Pancreas (tissue), 10 donors: ENCODE measurements around the gene IER5L. TPM values are rescaled to one million over a fixed set of nuclear protein-coding genes. Genes with fewer than 3 reads are reported as not detected.
A peak's percentile ranks its signal among the peaks of the same experiment; 100 is the strongest.

Experiments used
- ATAC-seq, 4 donors: fragments of 200-7000 bp; cut with Tn5 transposase; one replicate each; pipeline versions ENCODE4 v1.8.0 to v1.9.1; 2020; ENCODE audit warnings: mild to moderate bottlenecking in 4 of 4, moderate library complexity in 4 of 4
- DNase-seq, 6 donors: peaks; one replicate each; pipeline ENCODE4 v3.0.0-alpha.2; 2020
- FAIRE-seq: peaks from 2 replicates; lab custom pipeline; 2012; peaks lifted over from hg19 to GRCh38; lab: Jason Lieb, UNC
- H3K27ac ChIP-seq, 4 donors: fragments of 200-600 bp; sonication (generic); 1 replicate in 3 of 4; 2 replicates in 1 of 4; pipeline versions ENCODE4 v1.5.0 to v1.8.0; 2020
- H3K27me3 ChIP-seq, 4 donors: fragments of 200-600 bp; one replicate each; pipeline ENCODE4 v1.8.0; 2021
- H3K36me3 ChIP-seq, 3 donors: fragments of 200-600 bp; sonication (generic) in 1 of 3; one replicate each; pipeline versions ENCODE4 v1.5.0 to v1.8.0; 2020 to 2021
- H3K4me1 ChIP-seq, 3 donors: fragments of 200-600 bp; one replicate each; pipeline ENCODE4 v1.8.0; 2021
- H3K4me3 ChIP-seq, 4 donors: fragments of 200-600 bp; sonication (generic) in 2 of 4; one replicate each; pipeline versions ENCODE4 v1.5.0 to v1.8.0; 2020 to 2021
- H3K9me3 ChIP-seq, 4 donors: fragments of 200-600 bp; one replicate each; pipeline ENCODE4 v1.8.0; 2021
- WGBS, 2 donors: extraction: QIAGEN DNeasy Blood & Tissue Kit; methylation state at CpG; one replicate each; pipeline ENCODE4 v1.1.7; 2013; 5-methylcytosine and 5-hydroxymethylcytosine counted together
- intact Hi-C, 3 donors: fragments of 100-400 bp; cut with DNase I; formaldehyde crosslinking; loops; one replicate each; pipeline versions ENCODE4 v1.11.1 to v1.14.2; 2022
- polyA plus RNA-seq, 2 donors: library from polyadenylated mRNA; stranded (reverse); fragments of 200-250 nt; gene quantifications; one replicate each; pipeline ENCODE4 v1.2.3, GENCODE V29; 2013
- total RNA-seq, 6 donors: library from RNA; stranded (reverse); fragmentation: NEBNext Ultra II Directional in 4 of 6; extraction: Animal tissue kit (Norgen Biotek cat#: 25700) in 4 of 6; gene quantifications; one replicate each; pipeline versions ENCODE4 v1.2.1 to v1.2.4, GENCODE V29; 2021 to 2023
- TF ChIP-seq, protein P1 (sequence below), 4 donors: fragments of 200-600 bp; sonication (generic) in 3 of 4; IDR thresholded peaks; one replicate each; pipeline versions ENCODE4 v1.5.0 to v1.8.0; 2021; ENCODE audit warnings: antibody characterized with exemption in 4 of 4
- donor health status: healthy with polysubstance abuse.
- donor health status: DM: no; HTN: no; CAD: no; lungs with moderate emphysema.
- donor health status: DM: no; HTN: no; CAD: no.
- donor health status: control.
- donor health status: control.
- donor health status: Bipolar disorder and iron deficiency.
- donor health status: DM: yes; HTN: yes; CAD: no.
- donor health status: DM: no; HTN: no; CAD: no.
- donor health status: DM: no; HTN: no; CAD: no.
- donor health status: DM: yes; HTN: yes; CAD: no.

The IER5L gene
- total and polyA plus RNA-seq, 8 donors: 1.8 to 14.3 (median 6.4) TPM

DNA sequence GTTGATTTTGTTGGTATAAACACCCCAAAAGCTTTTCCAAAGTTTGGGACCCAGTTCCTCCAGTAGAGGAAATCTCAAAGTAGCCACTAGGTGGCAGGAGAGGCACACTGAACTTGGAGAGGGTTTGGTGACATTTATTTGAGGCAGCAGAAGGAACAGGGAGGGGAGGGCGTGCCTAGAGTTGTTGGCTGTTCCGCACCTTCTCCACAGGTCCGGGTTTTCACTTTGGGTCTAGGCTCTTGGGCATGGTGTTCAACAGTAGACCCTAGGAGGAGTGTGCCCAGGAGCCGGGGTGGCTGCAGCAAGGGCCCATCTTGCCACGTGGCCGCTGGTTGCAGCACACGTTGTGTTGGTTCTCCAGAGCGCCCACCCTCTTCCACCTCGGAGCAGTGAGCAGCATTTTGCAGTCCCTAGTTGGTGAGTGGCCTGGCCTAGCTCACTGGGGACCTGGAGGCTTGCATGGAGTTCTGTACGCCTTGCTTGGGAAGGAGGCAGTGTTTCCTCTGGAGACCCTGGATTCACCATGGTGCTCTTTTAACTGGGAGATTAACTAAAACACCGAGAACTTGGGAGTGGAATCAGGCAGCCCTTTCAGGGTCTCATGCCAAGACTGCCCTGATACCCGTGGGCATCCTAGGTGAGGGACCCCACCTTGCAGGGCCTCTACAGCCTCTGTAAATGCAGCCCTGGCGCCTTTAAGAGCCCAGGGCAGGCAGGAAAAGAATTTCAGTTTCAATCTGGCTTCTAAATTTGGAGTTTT lies 38.6 kb downstream of the IER5L start:
- peaks cover 15 to 44% (median 25%) of the 10 kb centered on the region in 3 donors for H3K4me1 ChIP-seq
- peaks cover 0 to 5% (median 0%) of the 10 kb centered on the region in 3 donors for H3K36me3 ChIP-seq
- FAIRE-seq (peak; percentile 39), ATAC-seq (peak; percentile 69 to 81 (median 78)), DNase-seq (peak in 5 of 6 donors; percentile 55 to 84 (median 80))
- peak overlapping the region; percentile 93 to 100 (median 94) for H3K27ac ChIP-seq
- no peaks in the 10 kb centered on the region for H3K27me3 ChIP-seq
- TF ChIP-seq, protein P1, sequence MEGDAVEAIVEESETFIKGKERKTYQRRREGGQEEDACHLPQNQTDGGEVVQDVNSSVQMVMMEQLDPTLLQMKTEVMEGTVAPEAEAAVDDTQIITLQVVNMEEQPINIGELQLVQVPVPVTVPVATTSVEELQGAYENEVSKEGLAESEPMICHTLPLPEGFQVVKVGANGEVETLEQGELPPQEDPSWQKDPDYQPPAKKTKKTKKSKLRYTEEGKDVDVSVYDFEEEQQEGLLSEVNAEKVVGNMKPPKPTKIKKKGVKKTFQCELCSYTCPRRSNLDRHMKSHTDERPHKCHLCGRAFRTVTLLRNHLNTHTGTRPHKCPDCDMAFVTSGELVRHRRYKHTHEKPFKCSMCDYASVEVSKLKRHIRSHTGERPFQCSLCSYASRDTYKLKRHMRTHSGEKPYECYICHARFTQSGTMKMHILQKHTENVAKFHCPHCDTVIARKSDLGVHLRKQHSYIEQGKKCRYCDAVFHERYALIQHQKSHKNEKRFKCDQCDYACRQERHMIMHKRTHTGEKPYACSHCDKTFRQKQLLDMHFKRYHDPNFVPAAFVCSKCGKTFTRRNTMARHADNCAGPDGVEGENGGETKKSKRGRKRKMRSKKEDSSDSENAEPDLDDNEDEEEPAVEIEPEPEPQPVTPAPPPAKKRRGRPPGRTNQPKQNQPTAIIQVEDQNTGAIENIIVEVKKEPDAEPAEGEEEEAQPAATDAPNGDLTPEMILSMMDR (IDR thresholded peaks at IDR 0.05): peak; percentile 78 to 95 (median 88)
- peak overlapping the region in 2 of 4 donors; percentile 34 to 48 for H3K4me3 ChIP-seq
- intact Hi-C loops: loop anchor here (5.0 to 10.0 kb wide), 2 partner anchors 473 to 475 kb away; no protein-coding TSS in a partner anchor
- WGBS, 2 donors: 10% methylated on average over 13 of the region's 13 CpGs
- no peaks in the 10 kb centered on the region for H3K9me3 ChIP-seq

DNA sequence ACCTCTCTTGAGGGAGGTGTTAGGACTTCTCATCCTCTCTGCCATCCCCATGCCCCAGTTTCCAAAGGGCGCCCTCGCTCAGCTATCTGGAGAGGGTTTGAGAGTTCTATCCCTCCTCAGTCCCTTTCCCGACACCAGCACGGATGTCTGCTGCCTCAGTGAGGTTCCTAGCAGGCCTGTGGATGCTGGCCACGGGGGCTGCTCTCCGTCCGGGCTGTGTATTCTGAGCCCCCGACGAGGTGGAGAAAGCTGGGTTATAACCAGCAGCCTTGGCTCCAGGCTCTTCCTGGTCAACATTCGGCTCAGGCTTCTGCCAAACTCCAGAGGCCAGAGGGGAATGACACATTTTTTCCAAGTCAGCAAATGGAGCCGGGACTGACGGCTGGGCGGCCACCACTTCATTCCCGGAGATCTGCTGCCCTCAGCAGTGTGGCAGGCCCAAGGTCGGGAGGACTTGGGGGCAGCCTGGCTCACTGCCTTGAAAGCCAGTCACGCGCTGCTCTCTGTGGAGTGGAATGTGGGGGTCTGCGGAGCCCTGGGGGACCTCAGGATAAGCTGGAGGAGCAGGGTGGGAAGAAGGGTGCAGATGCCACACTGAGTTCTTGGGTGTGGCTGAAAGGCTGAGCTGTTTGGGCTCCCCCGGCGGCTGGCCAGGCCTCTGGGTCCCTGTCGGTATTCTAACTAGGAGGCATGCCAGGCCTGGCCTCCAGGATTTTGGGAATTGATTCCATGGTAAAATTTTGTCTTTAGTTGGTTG lies 39.4 kb downstream of the IER5L start:
- Histone ChIP-seq H3K27me3 (no peaks in the 10 kb centered on the region), H3K36me3 (peaks cover 0 to 5% (median 0%) of the 10 kb centered on the region in 3 donors), H3K4me1 (peaks cover 15 to 44% (median 25%) of the 10 kb centered on the region in 3 donors), H3K9me3 (no peaks in the 10 kb centered on the region), H3K27ac (peak overlapping the region; percentile 23 to 100 (median 93)), H3K4me3 (no peak overlapping the region)
- TF ChIP-seq, protein P1 (IDR thresholded peaks at IDR 0.05): no peak
- intact Hi-C loops: loop anchor here (5.0 to 10.0 kb wide), 2 partner anchors 474 to 476 kb away; no protein-coding TSS in a partner anchor
- ATAC-seq (peak; percentile 16 to 42 (median 31)), FAIRE-seq (no peak), DNase-seq (peak; percentile 61 to 78 (median 64))
- 28 to 30% methylated on average over 21 of the region's 21 CpGs for WGBS, 2 donors

DNA sequence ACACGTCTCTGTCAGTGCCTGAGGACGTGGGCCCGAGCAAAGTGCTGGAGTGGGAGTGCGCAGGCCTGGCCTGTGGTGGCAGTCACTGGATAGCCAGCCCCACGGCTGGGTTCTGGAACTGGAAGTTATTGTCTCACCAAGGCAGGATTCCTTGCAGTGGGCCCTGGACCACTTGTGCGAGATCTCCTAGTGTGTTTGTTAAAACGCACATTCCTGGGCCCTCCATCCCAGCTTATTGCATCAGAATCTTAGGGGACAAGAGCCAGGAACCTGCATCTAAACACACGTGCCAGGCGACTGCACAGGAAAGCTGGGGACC lies 40.0 kb downstream of the IER5L start:
- intact Hi-C loops: loop anchor here (5.0 to 10.0 kb wide), 2 partner anchors 474 to 477 kb away; no protein-coding TSS in a partner anchor
- H3K36me3 ChIP-seq: peaks cover 0 to 5% (median 0%) of the 10 kb centered on the region in 3 donors
- WGBS, 2 donors: 78 to 86% methylated on average over 9 of the region's 9 CpGs
- ATAC-seq (no peak), FAIRE-seq (no peak), DNase-seq (no peak)
- H3K27me3 ChIP-seq: no peaks in the 10 kb centered on the region
- peaks cover 15 to 44% (median 20%) of the 10 kb centered on the region in 3 donors for H3K4me1 ChIP-seq
- H3K4me3 ChIP-seq: no peak overlapping the region
- TF ChIP-seq, protein P1 (IDR thresholded peaks at IDR 0.05): no peak
- no peaks in the 10 kb centered on the region for H3K9me3 ChIP-seq
- peak overlapping the region in 3 of 4 donors; percentile 23 to 100 (median 93) for H3K27ac ChIP-seq

DNA sequence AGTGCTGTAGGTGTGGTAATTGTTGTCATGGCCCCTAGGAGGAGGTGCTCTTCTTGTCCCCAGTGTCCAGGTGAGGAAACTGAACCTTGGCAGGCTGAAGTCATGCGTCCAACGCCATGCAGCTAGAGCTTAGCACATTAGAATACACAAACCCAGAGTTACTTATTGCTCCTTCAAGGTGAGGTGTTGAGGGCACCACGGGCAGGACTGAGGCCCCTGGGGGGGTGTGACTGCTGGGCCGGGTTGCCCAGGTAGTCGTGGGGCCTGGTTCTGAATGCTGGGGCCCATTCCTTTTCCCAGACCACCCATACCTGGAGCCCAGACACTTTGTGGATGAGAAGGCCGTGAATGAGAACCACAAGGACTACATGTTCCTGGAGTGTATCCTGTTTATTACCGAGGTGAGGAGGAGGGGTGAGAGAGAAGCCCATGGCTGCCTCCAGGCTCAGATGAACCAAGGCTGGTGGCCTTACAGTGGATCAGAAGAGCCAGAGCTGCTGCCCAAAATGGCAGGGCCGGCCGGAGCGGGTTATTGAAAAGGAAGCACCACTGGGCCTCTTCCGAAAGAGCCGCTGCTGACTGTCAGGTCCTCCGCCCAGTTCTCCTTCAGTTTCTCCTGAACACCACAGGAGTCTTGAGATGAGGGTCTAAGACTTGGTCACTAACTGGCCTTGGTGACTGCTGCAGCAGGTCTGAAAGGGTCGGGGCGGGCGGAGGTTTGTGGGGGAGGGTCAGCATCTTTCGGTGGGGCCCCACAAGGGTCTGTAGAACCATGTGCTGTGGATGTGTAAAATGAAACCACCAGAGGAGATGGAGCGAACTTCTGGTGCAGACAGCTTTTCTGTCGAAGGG lies 40.5 kb downstream of the IER5L start:
- Histone ChIP-seq H3K4me3 (no peak overlapping the region), H3K27ac (peak overlapping the region in 2 of 4 donors; percentile 93 to 100), H3K27me3 (no peaks in the 10 kb centered on the region), H3K9me3 (no peaks in the 10 kb centered on the region), H3K36me3 (peaks cover 0 to 5% (median 0%) of the 10 kb centered on the region in 3 donors), H3K4me1 (peaks cover 15 to 40% (median 16%) of the 10 kb centered on the region in 3 donors)
- TF ChIP-seq, protein P1 (IDR thresholded peaks at IDR 0.05): no peak
- intact Hi-C loops: loop anchor here (5.0 to 10.0 kb wide), 2 partner anchors 475 to 477 kb away; no protein-coding TSS in a partner anchor
- DNase-seq (no peak), ATAC-seq (no peak), FAIRE-seq (no peak)
- WGBS, 2 donors: 83 to 90% methylated on average over 19 of the region's 19 CpGs
